Loucy (cell line): ENCODE data around the gene CTDSPL.

Source experiments
- H2AFZ ChIP-seq: fragments of 200-600 bp; sonication (generic); 2 replicates; pipeline ENCODE4 v1.6.0; 2016; ENCODE audit warnings: antibody characterized with exemption, mild to moderate bottlenecking, low read length, moderate library complexity
- H3F3A ChIP-seq: fragments of 200-600 bp; 2 replicates; pipeline ENCODE4 v1.6.0; 2016; ENCODE audit warnings: antibody characterized with exemption, low read depth, mild to moderate bottlenecking
- H3K27me3 ChIP-seq: fragments of 200-600 bp; sonication (generic); 2 replicates; pipeline ENCODE4 v1.6.1; 2014; ENCODE audit warnings: low read length, mild to moderate bottlenecking; ENCODE audit not compliant: insufficient read depth, poor library complexity, severe bottlenecking
- H3K36me3 ChIP-seq: fragments of 200-600 bp; sonication (generic); 2 replicates; pipeline ENCODE4 v1.6.1; 2016; ENCODE audit warnings: low read length; ENCODE audit not compliant: insufficient read depth
- H3K4me1 ChIP-seq: fragments of 200-600 bp; sonication (generic); 2 replicates; pipeline ENCODE4 v1.5.1; 2014; ENCODE audit warnings: low read length, mild to moderate bottlenecking; ENCODE audit not compliant: insufficient read depth, poor library complexity, severe bottlenecking
- H3K4me2 ChIP-seq: fragments of 200-600 bp; sonication (generic); 2 replicates; pipeline ENCODE4 v1.6.0; 2014; ENCODE audit warnings: antibody characterized with exemption, low read length, low read depth, mild to moderate bottlenecking; ENCODE audit not compliant: poor library complexity, severe bottlenecking
- H3K4me3 ChIP-seq: fragments of 200-600 bp; sonication (generic); 2 replicates; pipeline ENCODE4 v1.5.1; 2014; ENCODE audit warnings: low read length, mild to moderate bottlenecking, mixed read lengths; ENCODE audit not compliant: poor library complexity, severe bottlenecking
- H3K79me2 ChIP-seq: fragments of 200-600 bp; sonication (generic); 2 replicates; pipeline ENCODE4 v1.6.1; 2014; ENCODE audit warnings: low read length; ENCODE audit not compliant: insufficient read depth
- H3K9ac ChIP-seq: fragments of 200-600 bp; sonication (generic); 2 replicates; pipeline ENCODE4 v1.6.0; 2014; ENCODE audit warnings: mild to moderate bottlenecking, low read depth, low read length, moderate library complexity; ENCODE audit not compliant: poor library complexity, severe bottlenecking
- H3K9me2 ChIP-seq: fragments of 200-600 bp; sonication (generic); replicated peaks from 2 replicates; pipeline ENCODE4 v1.6.1; 2016; ENCODE audit warnings: low read depth, low read length, mixed read lengths
- H3K9me3 ChIP-seq: fragments of 200-600 bp; sonication (generic); 2 replicates; pipeline ENCODE4 v1.6.1; 2014; ENCODE audit warnings: mild to moderate bottlenecking, antibody characterized with exemption, low read length, low read depth; ENCODE audit not compliant: insufficient read depth
- H4K20me1 ChIP-seq: fragments of 200-600 bp; sonication (generic); 2 replicates; pipeline ENCODE4 v1.6.0; 2014; ENCODE audit warnings: antibody characterized with exemption, low read length, mild to moderate bottlenecking; ENCODE audit not compliant: insufficient read depth, poor library complexity, severe bottlenecking
- EZH2phosphoT487 ChIP-seq: fragments of 200-600 bp; IDR thresholded peaks from 2 replicates; pipeline ENCODE4 v1.6.1; 2018; ENCODE audit warnings: antibody characterized with exemption, mild to moderate bottlenecking, moderate library complexity, borderline replicate concordance
- TF ChIP-seq, protein P1 (sequence below): fragments of 200-600 bp; sonication (generic); conservative IDR thresholded peaks from 2 replicates; pipeline ENCODE4 v1.5.1; 2014; ENCODE audit warnings: mild to moderate bottlenecking, antibody characterized with exemption, low read length

Gene CTDSPL

DNA sequence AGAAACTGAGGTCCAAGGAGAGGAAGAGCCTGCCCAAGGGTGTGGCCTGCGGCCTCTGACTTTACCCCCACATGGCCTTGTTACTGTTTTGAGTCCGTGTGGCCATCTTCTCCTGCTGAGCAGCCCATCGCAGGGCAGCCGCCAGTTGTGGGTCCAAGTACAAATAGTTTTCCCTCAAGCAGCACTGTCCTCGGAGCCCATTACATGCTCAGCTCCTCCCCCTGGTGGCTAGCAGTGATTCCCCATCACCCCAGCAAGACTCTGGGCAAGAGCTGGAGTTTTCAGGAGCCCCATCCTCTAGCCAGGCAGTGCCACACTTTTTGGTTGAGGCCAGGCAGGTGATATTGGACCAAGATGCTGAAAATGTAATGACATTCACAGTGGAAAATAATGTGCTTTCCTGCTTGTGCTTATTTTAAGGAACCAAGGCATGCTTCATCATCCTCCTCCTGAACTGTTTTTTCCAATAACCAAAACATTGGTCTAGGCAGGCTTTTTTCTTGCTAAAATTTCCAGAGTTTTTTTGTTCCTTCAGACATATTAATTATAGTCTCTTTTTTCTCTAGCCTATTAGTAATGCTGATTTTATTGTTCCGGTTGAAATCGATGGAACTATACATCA, 105.7 kb downstream of the CTDSPL start:
- Histone ChIP-seq H3K79me2 (no peaks in the 10 kb centered on the region), H2AFZ (no peak overlapping the region), H3K9me3 (no peaks in the 10 kb centered on the region), H3K4me3 (no peak overlapping the region), H3K36me3 (no peaks in the 10 kb centered on the region), H3K9ac (no peak overlapping the region), H3K4me2 (no peak overlapping the region), H3K27me3 (no peaks in the 10 kb centered on the region), H3K9me2 (no peaks in the 10 kb centered on the region), H3K4me1 (no peaks in the 10 kb centered on the region), H4K20me1 (no peaks in the 10 kb centered on the region), H3F3A (no peaks in the 10 kb centered on the region)
- TF ChIP-seq EZH2phosphoT487, result no peak
- TF ChIP-seq, protein P1, sequence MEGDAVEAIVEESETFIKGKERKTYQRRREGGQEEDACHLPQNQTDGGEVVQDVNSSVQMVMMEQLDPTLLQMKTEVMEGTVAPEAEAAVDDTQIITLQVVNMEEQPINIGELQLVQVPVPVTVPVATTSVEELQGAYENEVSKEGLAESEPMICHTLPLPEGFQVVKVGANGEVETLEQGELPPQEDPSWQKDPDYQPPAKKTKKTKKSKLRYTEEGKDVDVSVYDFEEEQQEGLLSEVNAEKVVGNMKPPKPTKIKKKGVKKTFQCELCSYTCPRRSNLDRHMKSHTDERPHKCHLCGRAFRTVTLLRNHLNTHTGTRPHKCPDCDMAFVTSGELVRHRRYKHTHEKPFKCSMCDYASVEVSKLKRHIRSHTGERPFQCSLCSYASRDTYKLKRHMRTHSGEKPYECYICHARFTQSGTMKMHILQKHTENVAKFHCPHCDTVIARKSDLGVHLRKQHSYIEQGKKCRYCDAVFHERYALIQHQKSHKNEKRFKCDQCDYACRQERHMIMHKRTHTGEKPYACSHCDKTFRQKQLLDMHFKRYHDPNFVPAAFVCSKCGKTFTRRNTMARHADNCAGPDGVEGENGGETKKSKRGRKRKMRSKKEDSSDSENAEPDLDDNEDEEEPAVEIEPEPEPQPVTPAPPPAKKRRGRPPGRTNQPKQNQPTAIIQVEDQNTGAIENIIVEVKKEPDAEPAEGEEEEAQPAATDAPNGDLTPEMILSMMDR, result peak; percentile 95

DNA sequence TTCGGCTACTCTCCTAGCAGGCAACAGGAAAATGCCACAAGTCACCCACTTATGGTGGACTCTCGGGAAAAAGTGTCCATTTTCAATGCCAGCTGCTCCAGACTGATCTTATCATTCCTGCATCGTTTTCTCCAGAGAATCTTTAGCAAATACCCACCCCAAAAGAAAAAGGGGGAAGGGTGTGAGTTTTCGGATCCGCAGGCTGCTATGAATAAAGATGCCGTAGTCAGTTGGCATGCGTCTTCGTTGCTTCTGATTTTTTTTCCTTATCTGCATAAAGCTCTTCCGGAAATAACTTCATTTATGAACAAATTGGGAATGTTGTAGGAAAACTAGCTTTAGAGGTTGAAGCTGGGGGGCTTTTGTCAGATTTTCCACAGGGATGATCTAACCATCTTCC, 106.5 kb downstream of the CTDSPL start:
- Histone ChIP-seq H3K79me2 (no peaks in the 10 kb centered on the region), H3K4me1 (no peaks in the 10 kb centered on the region), H3K4me2 (no peak overlapping the region), H4K20me1 (no peaks in the 10 kb centered on the region), H3K27me3 (no peaks in the 10 kb centered on the region), H3K9ac (no peak overlapping the region), H2AFZ (no peak overlapping the region), H3K9me2 (no peaks in the 10 kb centered on the region), H3K4me3 (no peak overlapping the region), H3F3A (no peaks in the 10 kb centered on the region), H3K9me3 (no peaks in the 10 kb centered on the region), H3K36me3 (no peaks in the 10 kb centered on the region)
- TF ChIP-seq, protein P1, result no peak
- TF ChIP-seq EZH2phosphoT487, result no peak

DNA sequence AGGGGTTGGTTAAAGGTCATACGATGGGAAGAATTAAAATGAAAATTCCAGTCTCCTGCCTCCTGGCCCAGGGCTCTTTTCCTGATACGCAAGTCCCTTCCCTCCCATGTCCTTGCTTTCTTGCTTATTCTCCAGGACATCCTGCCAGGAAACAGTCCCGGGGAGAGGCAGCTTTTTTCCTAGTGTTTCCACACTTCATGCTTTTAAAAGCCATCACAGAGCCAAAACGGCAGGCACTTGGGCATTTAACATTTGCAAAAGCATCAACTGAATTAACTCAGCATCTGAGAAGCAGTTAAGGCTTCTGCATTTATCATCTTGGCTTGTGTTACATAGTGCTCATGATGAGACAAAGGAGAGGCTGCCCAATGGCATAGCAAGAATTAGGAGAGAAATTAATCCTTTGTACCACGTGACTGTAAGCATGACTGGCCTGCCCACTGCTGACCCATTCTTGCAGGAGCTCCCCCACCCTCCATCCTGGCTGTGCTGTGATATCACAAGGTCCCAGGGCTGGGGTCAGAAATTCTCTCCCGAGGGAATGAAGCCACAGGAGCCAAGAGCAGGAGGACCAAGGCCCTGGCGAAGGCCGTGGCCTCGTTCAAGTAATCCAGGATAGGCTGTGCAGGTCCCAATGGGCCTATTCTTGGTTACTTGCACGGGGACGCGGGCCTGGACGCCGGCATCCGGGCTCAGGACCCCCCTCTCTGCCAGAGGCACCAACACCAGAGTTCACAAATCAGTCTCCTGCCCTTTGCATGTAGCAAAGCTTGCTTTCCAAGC, 107.3 kb downstream of the CTDSPL start:
- Histone ChIP-seq H3K9ac (no peak overlapping the region), H3K79me2 (no peaks in the 10 kb centered on the region), H3K36me3 (no peaks in the 10 kb centered on the region), H3K9me3 (no peaks in the 10 kb centered on the region), H3K4me2 (no peak overlapping the region), H3K4me1 (no peaks in the 10 kb centered on the region), H3F3A (no peaks in the 10 kb centered on the region), H3K4me3 (no peak overlapping the region), H3K27me3 (no peaks in the 10 kb centered on the region), H4K20me1 (no peaks in the 10 kb centered on the region), H2AFZ (no peak overlapping the region), H3K9me2 (no peaks in the 10 kb centered on the region)
- TF ChIP-seq EZH2phosphoT487, result no peak
- TF ChIP-seq, protein P1, result no peak
